HG03025 (cell line): ENCODE measurements around the gene RNH1.
"Not testable (repeated sequence)": the region's sequence is repeated elsewhere in the genome, so short reads cannot be mapped to it uniquely, and the experiment has no call there.

Experiments used
- ATAC-seq: cut with Tn5 transposase; IDR thresholded peaks from one replicate; pipeline ENCODE4 v1.9.1; 2021; ENCODE audit warnings: mild to moderate bottlenecking, moderate library complexity; ENCODE audit not compliant: unreplicated experiment, low FRiP score

Gene RNH1

GRCh38 chr11:484616-485015 lies 22.4 kb downstream of the RNH1 start:
- ATAC-seq = no peak

GRCh38 chr11:479311-479710 lies 27.7 kb downstream of the RNH1 start:
- no peak for ATAC-seq

GRCh38 chr11:477052-477715 lies 29.9 kb downstream of the RNH1 start:
- no peak for ATAC-seq

- no peak for ATAC-seq
These were observed 30.6 kb downstream of the RNH1 start for GRCh38 chr11:476416-476815.

GRCh38 chr11:475941-476340 lies 31.1 kb downstream of the RNH1 start:
- no peak for ATAC-seq

GRCh38 chr11:474914-475506 lies 32.0 kb downstream of the RNH1 start:
- no peak for ATAC-seq

GRCh38 chr11:473962-474785 lies 32.9 kb downstream of the RNH1 start:
- no peak for ATAC-seq

GRCh38 chr11:473415-473814 lies 33.6 kb downstream of the RNH1 start:
- ATAC-seq = no peak

GRCh38 chr11:472816-473215 lies 34.2 kb downstream of the RNH1 start:
- no peak for ATAC-seq

- no peak for ATAC-seq
These were observed 34.8 kb downstream of the RNH1 start for GRCh38 chr11:472272-472671.

- ATAC-seq = no peak
These were observed 35.4 kb downstream of the RNH1 start for GRCh38 chr11:471468-472145.

GRCh38 chr11:469684-470560 lies 37.1 kb downstream of the RNH1 start:
- ATAC-seq = no peak

GRCh38 chr11:469026-469683 lies 37.9 kb downstream of the RNH1 start:
- not testable (repeated sequence) for ATAC-seq

- ATAC-seq = no peak
These were observed 38.5 kb downstream of the RNH1 start for GRCh38 chr11:468493-468892.

GRCh38 chr11:468036-468435 lies 39.0 kb downstream of the RNH1 start:
- no peak for ATAC-seq

- no peak for ATAC-seq
These were observed 41.0 kb downstream of the RNH1 start for GRCh38 chr11:465896-466530.

- ATAC-seq = no peak
These were observed 42.7 kb downstream of the RNH1 start for GRCh38 chr11:464316-464715.

- ATAC-seq = no peak
These were observed 44.7 kb downstream of the RNH1 start for GRCh38 chr11:462107-462890.
